GM19455 (cell line): Measurements from ENCODE around the gene PRSS22.

Experiments used
- ATAC-seq: cut with Tn5 transposase; IDR thresholded peaks from one replicate; pipeline ENCODE4 v1.9.1; 2021; ENCODE audit not compliant: unreplicated experiment

PRSS22 gene

GRCh38 chr16:2829501-2830354 lies 28.2 kb downstream of the PRSS22 start, which contains the start of gene ZG16B:
TSS of gene ZG16B (plus strand) at chr16:2830303. CDS start at chr16:2830442, 139 bp downstream.
- ATAC-seq, result no peak

GRCh38 chr16:2828876-2829430 lies 29.0 kb downstream of the PRSS22 start:
- no peak for ATAC-seq

GRCh38 chr16:2828521-2828840 lies 29.5 kb downstream of the PRSS22 start:
- no peak for ATAC-seq

GRCh38 chr16:2827831-2828520 lies 30.0 kb downstream of the PRSS22 start:
- ATAC-seq, result no peak

GRCh38 chr16:2827374-2827791 lies 30.6 kb downstream of the PRSS22 start:
- no peak for ATAC-seq

- no peak for ATAC-seq
Observed at GRCh38 chr16:2826591-2827373, 31.2 kb downstream of the PRSS22 start.

GRCh38 chr16:2825906-2826305 lies 32.1 kb downstream of the PRSS22 start:
- ATAC-seq, result no peak

GRCh38 chr16:2825049-2825742 lies 32.8 kb downstream of the PRSS22 start:
- ATAC-seq, result no peak

GRCh38 chr16:2824626-2825025 lies 33.3 kb downstream of the PRSS22 start:
- no peak for ATAC-seq

GRCh38 chr16:2822496-2822895 lies 35.5 kb downstream of the PRSS22 start:
- no peak for ATAC-seq

GRCh38 chr16:2822158-2822495 lies 35.8 kb downstream of the PRSS22 start:
- no peak for ATAC-seq

GRCh38 chr16:2821487-2822157 lies 36.3 kb downstream of the PRSS22 start:
- ATAC-seq, result no peak

- no peak for ATAC-seq
Observed at GRCh38 chr16:2820836-2821486, 37.0 kb downstream of the PRSS22 start.

- no peak for ATAC-seq
Observed at GRCh38 chr16:2819939-2820835, 37.8 kb downstream of the PRSS22 start.

GRCh38 chr16:2819179-2819938 lies 38.6 kb downstream of the PRSS22 start:
- no peak for ATAC-seq

GRCh38 chr16:2818272-2818876 lies 39.6 kb downstream of the PRSS22 start:
- no peak for ATAC-seq
